H1 (cell line): ENCODE results near the gene BOD1L2. TPM values are rescaled to one million over a fixed set of nuclear protein-coding genes. Genes with fewer than 3 reads are reported as not detected.
A peak's percentile ranks its signal among the peaks of the same experiment; 100 is the strongest.

Experiments used
- CTCF ChIA-PET: fragments of 300-600 bp; sonication (Branson Sonifier 250); formaldehyde crosslinking; loops from one replicate; lab custom pipeline; 2021; ENCODE audit not compliant: partially characterized antibody; lab: Charles Lee
- POLR2A ChIA-PET: fragments of 300-600 bp; sonication (Branson Sonifier 250); formaldehyde crosslinking; loops from one replicate; lab custom pipeline; 2021; ENCODE audit warnings: inconsistent platforms; ENCODE audit not compliant: partially characterized antibody; lab: Charles Lee
- DNase-seq, 2 experiments: peaks; one replicate each; pipeline versions ENCODE4 v3.0.0 to v3.0.0-alpha.2; 2010 to 2022; ENCODE audit warnings: low spot score in 2 of 2, low read depth in 1 of 2, mixed read lengths in 1 of 2
- FAIRE-seq: peaks from 2 replicates; lab custom pipeline; 2011; peaks lifted over from hg19 to GRCh38; lab: Jason Lieb, UNC
- H2AFZ ChIP-seq: 2 replicates; pipeline ENCODE4 v1.8.1; 2012; ENCODE audit warnings: low read length, inconsistent platforms
- H2AK5ac ChIP-seq: 2 replicates; pipeline ENCODE4 v1.6.1; 2013; ENCODE audit warnings: low read depth, low read length
- H2BK120ac ChIP-seq: replicated peaks from 2 replicates; pipeline ENCODE3; 2013; ENCODE audit warnings: low read depth, low read length, inconsistent platforms
- H2BK12ac ChIP-seq: 2 replicates; pipeline ENCODE4 v1.6.1; 2013; ENCODE audit warnings: low read depth, low read length
- H2BK15ac ChIP-seq: 2 replicates; pipeline ENCODE4 v1.6.1; 2013; ENCODE audit warnings: low read length
- H2BK20ac ChIP-seq: 2 replicates; pipeline ENCODE4 v1.6.1; 2013; ENCODE audit warnings: low read length
- H2BK5ac ChIP-seq: 2 replicates; pipeline ENCODE4 v1.6.1; 2013; ENCODE audit warnings: low read depth, low read length
- H3K14ac ChIP-seq: 2 replicates; pipeline ENCODE4 v1.6.1; 2013; ENCODE audit warnings: inconsistent platforms; ENCODE audit not compliant: insufficient read length
- H3K18ac ChIP-seq: 2 replicates; pipeline ENCODE4 v1.6.1; 2013; ENCODE audit warnings: low read length; ENCODE audit errors: extremely low read depth
- H3K23ac ChIP-seq: 2 replicates; pipeline ENCODE4 v1.6.1; 2013; ENCODE audit warnings: inconsistent platforms; ENCODE audit not compliant: insufficient read length
- H3K23me2 ChIP-seq: 2 replicates; pipeline ENCODE4 v1.6.1; 2013; ENCODE audit warnings: low read depth, low read length
- H3K27ac ChIP-seq: 2 replicates; pipeline ENCODE4 v1.6.1; 2011; ENCODE audit warnings: low read depth, low read length, inconsistent platforms
- H3K27me3 ChIP-seq, 4 experiments: replicated peaks in 1 of 4; 1 replicate in 1 of 4; 2 replicates in 3 of 4; pipeline versions ENCODE4 v1.6.1 to v1.8.1; 2011 to 2013; ENCODE audit warnings: low read length in 3 of 4, mild to moderate bottlenecking in 3 of 4, inconsistent platforms in 2 of 4, mixed read lengths in 2 of 4, moderate library complexity in 1 of 4; ENCODE audit not compliant: control insufficient read depth in 3 of 4, insufficient read depth in 3 of 4; ENCODE audit errors: extremely low read depth in 1 of 4
- H3K36me3 ChIP-seq, 4 experiments: 2 replicates each; pipeline versions ENCODE4 v1.6.1 to v1.8.1; 2011 to 2013; ENCODE audit warnings: mild to moderate bottlenecking in 4 of 4, low read length in 3 of 4, moderate library complexity in 2 of 4, control low read depth in 1 of 4, inconsistent platforms in 1 of 4; ENCODE audit not compliant: insufficient read depth in 4 of 4, control insufficient read depth in 2 of 4
- H3K4ac ChIP-seq: replicated peaks from 2 replicates; pipeline ENCODE3; 2013; ENCODE audit warnings: low read length, low read depth, mixed read lengths, inconsistent platforms; ENCODE audit not compliant: insufficient read length
- H3K4me1 ChIP-seq, 4 experiments: replicated peaks in 1 of 4; 1 replicate in 1 of 4; 2 replicates in 3 of 4; pipeline versions ENCODE4 v1.6.1 to v1.8.1; 2011 to 2013; ENCODE audit warnings: low read length in 3 of 4, inconsistent platforms in 2 of 4, mixed read lengths in 1 of 4; ENCODE audit not compliant: insufficient read depth in 4 of 4, control insufficient read depth in 3 of 4
- H3K4me2 ChIP-seq, 2 experiments: 2 replicates each; pipeline versions ENCODE4 v1.6.1 to v1.8.1; 2011 to 2013; ENCODE audit warnings: low read depth in 2 of 2, low read length in 2 of 2, control low read depth in 1 of 2, inconsistent platforms in 1 of 2, mild to moderate bottlenecking in 1 of 2; ENCODE audit not compliant: insufficient read depth in 1 of 2
- H3K4me3 ChIP-seq, 4 experiments: fragments of 200-600, 300-600 bp in 1 of 4; sonication (generic), shearing (Covaris generic), sonication (Bioruptor Twin) in 1 of 4; 2 replicates each; pipeline versions ENCODE4 v1.5.1 to v1.8.1; 2011 to 2016; ENCODE audit warnings: low read length in 4 of 4, low read depth in 3 of 4, control low read depth in 2 of 4, inconsistent platforms in 2 of 4, mild to moderate bottlenecking in 2 of 4, mixed read lengths in 1 of 4, moderate library complexity in 1 of 4; ENCODE audit not compliant: insufficient read depth in 2 of 4; ENCODE audit errors: extremely low read depth in 1 of 4
- H3K56ac ChIP-seq: replicated peaks from 2 replicates; pipeline ENCODE3; 2013; ENCODE audit warnings: low read depth, mild to moderate bottlenecking, mixed read lengths, low read length, inconsistent platforms; ENCODE audit not compliant: insufficient read length
- H3K79me1 ChIP-seq: 2 replicates; pipeline ENCODE4 v1.6.1; 2013; ENCODE audit warnings: low read depth, low read length, control low read depth
- H3K79me2 ChIP-seq, 2 experiments: 2 replicates each; pipeline versions ENCODE4 v1.6.1 to v1.8.1; 2012 to 2013; ENCODE audit warnings: low read length in 2 of 2, mild to moderate bottlenecking in 2 of 2, inconsistent platforms in 1 of 2; ENCODE audit not compliant: insufficient read depth in 2 of 2, control insufficient read depth in 1 of 2
- H3K9ac ChIP-seq, 4 experiments: replicated peaks in 1 of 4; 1 replicate in 1 of 4; 2 replicates in 3 of 4; pipeline versions ENCODE4 v1.6.1 to v1.8.1; 2011 to 2013; ENCODE audit warnings: low read depth in 3 of 4, low read length in 3 of 4, control low read depth in 2 of 4, mild to moderate bottlenecking in 2 of 4, moderate library complexity in 2 of 4, inconsistent platforms in 1 of 4; ENCODE audit errors: extremely low read depth in 1 of 4
- H3K9me3 ChIP-seq, 2 experiments: 2 replicates each; pipeline versions ENCODE4 v1.6.1 to v1.8.1; 2012 to 2013; ENCODE audit warnings: mild to moderate bottlenecking in 2 of 2, moderate library complexity in 2 of 2, control low read depth in 1 of 2, inconsistent platforms in 1 of 2, low read depth in 1 of 2, low read length in 1 of 2, mixed read lengths in 1 of 2; ENCODE audit not compliant: insufficient read depth in 2 of 2
- H4K20me1 ChIP-seq, 2 experiments: replicated peaks in 1 of 2; 2 replicates each; pipeline versions ENCODE3 to v1.8.1; 2011 to 2013; ENCODE audit warnings: inconsistent platforms in 2 of 2, low read length in 2 of 2, mild to moderate bottlenecking in 1 of 2; ENCODE audit not compliant: insufficient read depth in 2 of 2, control insufficient read depth in 1 of 2
- H4K5ac ChIP-seq: 2 replicates; pipeline ENCODE4 v1.6.1; 2013; ENCODE audit warnings: low read length, low read depth, mixed read lengths, inconsistent platforms; ENCODE audit not compliant: insufficient read length
- H4K8ac ChIP-seq: 2 replicates; pipeline ENCODE4 v1.8.0; 2013; ENCODE audit warnings: mild to moderate bottlenecking, moderate library complexity, low read length, inconsistent platforms; ENCODE audit not compliant: insufficient read depth; ENCODE audit errors: extremely low read depth
- H4K91ac ChIP-seq: replicated peaks from 2 replicates; pipeline ENCODE3; 2013; ENCODE audit warnings: low read length, mixed read lengths, inconsistent platforms; ENCODE audit not compliant: insufficient read length
- ATF3 ChIP-seq: IDR thresholded peaks from 2 replicates; pipeline ENCODE4 v1.6.1; 2011; ENCODE audit warnings: low read depth, mild to moderate bottlenecking, low read length; ENCODE audit not compliant: insufficient read depth
- CEBPB ChIP-seq: IDR thresholded peaks from 2 replicates; pipeline ENCODE4 v1.6.1; 2012; ENCODE audit warnings: low read depth, low read length
- SRF ChIP-seq: IDR thresholded peaks from 2 replicates; pipeline ENCODE4 v1.6.1; 2011; ENCODE audit warnings: mild to moderate bottlenecking, low read depth, low read length, moderate library complexity
- SUZ12 ChIP-seq: fragments of 200-600 bp; sonication (generic); IDR thresholded peaks from 2 replicates; pipeline ENCODE4 v1.6.1; 2012; ENCODE audit warnings: mild to moderate bottlenecking, inconsistent platforms, low read length, moderate library complexity, mixed read lengths
- WGBS, 2 experiments: shearing (Covaris generic) in 1 of 2; methylation state at CpG; one replicate each; pipeline versions ENCODE4 v1.1.6 to v1.1.7; 2013 to 2015; ENCODE audit warnings: low lambda C conversion rate in 2 of 2, mixed read lengths in 2 of 2, inconsistent platforms in 1 of 2, low coverage in 1 of 2, missing lambda C conversion rate in 1 of 2; ENCODE audit not compliant: insufficient replicate concordance in 2 of 2, insufficient coverage in 1 of 2, insufficient read length in 1 of 2; ENCODE audit errors: extremely low coverage in 1 of 2, missing lambda C conversion rate in 1 of 2; 5-methylcytosine and 5-hydroxymethylcytosine counted together
- polyA plus RNA-seq, 7 experiments: library from polyadenylated mRNA; depleted of rRNA in 3 of 7; stranded (reverse) in 5 of 7; unstranded in 2 of 7; fragments of >200 nt in 5 of 7; fragments of 200-250 nt in 2 of 7; gene quantifications; 1 replicate in 5 of 7; 2 replicates in 1 of 7; 4 replicates in 1 of 7; pipeline versions ENCODE4 v1.2.1 to v1.2.3, GENCODE V29; 2011 to 2013; ENCODE audit warnings: missing spikeins in 2 of 7, mixed read lengths in 2 of 7
- total RNA-seq: library from RNA; stranded (reverse); fragmentation: NEBNext Ultra II Directional; extraction: Animal tissue kit (Norgen Biotek cat#: 25700); gene quantifications from 2 replicates; pipeline ENCODE4 v1.2.1, GENCODE V29; 2021

The BOD1L2 gene
- total and polyA plus RNA-seq, 2 of the 8 experiments (the other 6 are each of a cell fraction or from before 2014, with no cell fraction given), result not detected

GRCh38 chr18:57134618-57135135 lies 12.2 kb upstream of the BOD1L2 start:
- H4K20me1 ChIP-seq, result no peaks in the 10 kb centered on the region
- peak overlapping the region; percentile 37 for H2AFZ ChIP-seq
- no peak overlapping the region for H3K27ac ChIP-seq
- H4K91ac ChIP-seq, result no peak overlapping the region
- H2AK5ac ChIP-seq, result no peak overlapping the region
- no peaks in the 10 kb centered on the region for H3K79me1 ChIP-seq
- ChIA-PET POLR2A (interaction anchor here (1.0 to 1.1 kb wide), 4 partner anchors 9 to 13 kb away, joined by 3 to 5 read pairs (median 3); no protein-coding TSS in a partner anchor), CTCF (interaction anchor here (0.6 to 4.2 kb wide), 12 partner anchors 8 to 584 kb away, joined by 3 to 22 read pairs (median 5); partner anchors contain the start of gene BOD1L2)
- H3K4ac ChIP-seq, result no peak overlapping the region
- no peak overlapping the region for H3K56ac ChIP-seq
- no peaks in the 10 kb centered on the region for H3K4me1 ChIP-seq
- WGBS, 2 experiments, result 92% methylated on average over 4 of the region's 4 CpGs; no CpG with 5 or more reads in 1 of the 2 experiments
- TF ChIP-seq ATF3, result no peak
- peak; percentile 88 for TF ChIP-seq CEBPB
- no peak for TF ChIP-seq SUZ12
- TF ChIP-seq SRF, result no peak
- FAIRE-seq (no peak), DNase-seq (no peak)
- H3K79me2 ChIP-seq, result no peaks in the 10 kb centered on the region
- H3K4me2 ChIP-seq, result no peak overlapping the region
- no peak overlapping the region for H4K5ac ChIP-seq
- H2BK20ac ChIP-seq, result 0 out of 2 replicates have a peak overlapping the region, but pooled peaks have one; percentile 9
- H3K14ac ChIP-seq, result no peak overlapping the region
- H3K36me3 ChIP-seq, result no peaks in the 10 kb centered on the region
- H3K9ac ChIP-seq, result no peak overlapping the region
- 0 out of 2 replicates have a peak overlapping the region, but pooled peaks have one; percentile 17 for H2BK5ac ChIP-seq
- H4K8ac ChIP-seq, result no peak overlapping the region
- no peak overlapping the region for H2BK15ac ChIP-seq
- H3K4me3 ChIP-seq, result no peak overlapping the region
- no peak overlapping the region for H3K23ac ChIP-seq
- no peak overlapping the region; the same call in 1 of the 2 replicates for H3K18ac ChIP-seq
- peak overlapping the region; percentile 51; the same call in 1 of the 2 replicates for H2BK12ac ChIP-seq
- no peaks in the 10 kb centered on the region for H3K23me2 ChIP-seq
- no peaks in the 10 kb centered on the region for H3K27me3 ChIP-seq
- H2BK120ac ChIP-seq, result no peak overlapping the region
- H3K9me3 ChIP-seq, result peaks cover 0 to 4% of the 10 kb centered on the region in 2 experiments; a peak in 1 of 4 replicates
